Measurements from ENCODE around the gene CERKL.

CERKL gene

DNA sequence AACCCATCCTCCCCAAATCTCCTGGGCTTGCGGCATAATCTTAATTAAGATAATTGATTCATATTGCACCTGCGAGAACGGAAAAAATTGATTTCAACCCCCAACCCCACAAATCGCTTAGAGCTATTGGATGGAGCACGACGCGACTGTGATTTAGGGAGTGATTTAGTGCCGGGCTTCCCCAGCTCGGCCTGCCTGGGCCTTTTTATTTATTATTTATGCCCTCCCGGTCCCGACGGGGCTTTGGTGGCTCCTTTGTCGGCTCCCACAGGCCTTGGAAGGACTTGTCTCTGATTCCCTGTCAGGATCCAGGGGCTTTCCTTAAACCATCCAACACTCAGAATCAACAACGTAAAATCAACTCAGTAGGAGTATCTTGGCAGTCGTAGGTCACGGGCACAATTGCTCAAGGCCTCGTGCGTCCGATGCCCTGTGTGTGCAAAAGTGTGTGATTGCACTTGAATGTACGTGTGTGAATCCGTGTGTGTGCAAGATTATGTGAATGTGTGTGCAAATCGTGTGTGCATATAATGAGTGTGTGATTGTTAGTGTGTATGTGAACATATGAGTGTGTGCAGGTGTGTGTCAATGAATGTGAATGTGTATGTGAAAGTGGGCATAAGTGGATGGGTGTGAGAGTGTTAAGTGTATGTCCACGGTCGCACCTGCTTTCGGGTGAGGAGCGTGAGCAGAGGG is 27.7 kb upstream of the CERKL start:
- H3K4me3 ChIP-seq (ENCODE audit: low read depth, low read length): no peak overlapping the region
- no peaks in the 10 kb centered on the region for H3K9me3 ChIP-seq (ENCODE audit: control insufficient read depth, low read length)
- no peaks in the 10 kb centered on the region for H3K36me3 ChIP-seq (ENCODE audit: control insufficient read depth, insufficient read depth, low read length)
- no peak overlapping the region for H3K27ac ChIP-seq
- TF ChIP-seq, protein P1, sequence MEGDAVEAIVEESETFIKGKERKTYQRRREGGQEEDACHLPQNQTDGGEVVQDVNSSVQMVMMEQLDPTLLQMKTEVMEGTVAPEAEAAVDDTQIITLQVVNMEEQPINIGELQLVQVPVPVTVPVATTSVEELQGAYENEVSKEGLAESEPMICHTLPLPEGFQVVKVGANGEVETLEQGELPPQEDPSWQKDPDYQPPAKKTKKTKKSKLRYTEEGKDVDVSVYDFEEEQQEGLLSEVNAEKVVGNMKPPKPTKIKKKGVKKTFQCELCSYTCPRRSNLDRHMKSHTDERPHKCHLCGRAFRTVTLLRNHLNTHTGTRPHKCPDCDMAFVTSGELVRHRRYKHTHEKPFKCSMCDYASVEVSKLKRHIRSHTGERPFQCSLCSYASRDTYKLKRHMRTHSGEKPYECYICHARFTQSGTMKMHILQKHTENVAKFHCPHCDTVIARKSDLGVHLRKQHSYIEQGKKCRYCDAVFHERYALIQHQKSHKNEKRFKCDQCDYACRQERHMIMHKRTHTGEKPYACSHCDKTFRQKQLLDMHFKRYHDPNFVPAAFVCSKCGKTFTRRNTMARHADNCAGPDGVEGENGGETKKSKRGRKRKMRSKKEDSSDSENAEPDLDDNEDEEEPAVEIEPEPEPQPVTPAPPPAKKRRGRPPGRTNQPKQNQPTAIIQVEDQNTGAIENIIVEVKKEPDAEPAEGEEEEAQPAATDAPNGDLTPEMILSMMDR (IDR thresholded peaks at IDR 0.05): no peak
- H3K27me3 ChIP-seq (ENCODE audit: control insufficient read depth, insufficient read depth, low read length): no peaks in the 10 kb centered on the region
- H2AFZ ChIP-seq: peak overlapping the region; percentile 17
- no peak overlapping the region for H3K4me2 ChIP-seq (ENCODE audit: low read length)
- no peaks in the 10 kb centered on the region for H3K4me1 ChIP-seq
- no peaks in the 10 kb centered on the region for H3K79me2 ChIP-seq
- H3K9ac ChIP-seq: no peak overlapping the region

DNA sequence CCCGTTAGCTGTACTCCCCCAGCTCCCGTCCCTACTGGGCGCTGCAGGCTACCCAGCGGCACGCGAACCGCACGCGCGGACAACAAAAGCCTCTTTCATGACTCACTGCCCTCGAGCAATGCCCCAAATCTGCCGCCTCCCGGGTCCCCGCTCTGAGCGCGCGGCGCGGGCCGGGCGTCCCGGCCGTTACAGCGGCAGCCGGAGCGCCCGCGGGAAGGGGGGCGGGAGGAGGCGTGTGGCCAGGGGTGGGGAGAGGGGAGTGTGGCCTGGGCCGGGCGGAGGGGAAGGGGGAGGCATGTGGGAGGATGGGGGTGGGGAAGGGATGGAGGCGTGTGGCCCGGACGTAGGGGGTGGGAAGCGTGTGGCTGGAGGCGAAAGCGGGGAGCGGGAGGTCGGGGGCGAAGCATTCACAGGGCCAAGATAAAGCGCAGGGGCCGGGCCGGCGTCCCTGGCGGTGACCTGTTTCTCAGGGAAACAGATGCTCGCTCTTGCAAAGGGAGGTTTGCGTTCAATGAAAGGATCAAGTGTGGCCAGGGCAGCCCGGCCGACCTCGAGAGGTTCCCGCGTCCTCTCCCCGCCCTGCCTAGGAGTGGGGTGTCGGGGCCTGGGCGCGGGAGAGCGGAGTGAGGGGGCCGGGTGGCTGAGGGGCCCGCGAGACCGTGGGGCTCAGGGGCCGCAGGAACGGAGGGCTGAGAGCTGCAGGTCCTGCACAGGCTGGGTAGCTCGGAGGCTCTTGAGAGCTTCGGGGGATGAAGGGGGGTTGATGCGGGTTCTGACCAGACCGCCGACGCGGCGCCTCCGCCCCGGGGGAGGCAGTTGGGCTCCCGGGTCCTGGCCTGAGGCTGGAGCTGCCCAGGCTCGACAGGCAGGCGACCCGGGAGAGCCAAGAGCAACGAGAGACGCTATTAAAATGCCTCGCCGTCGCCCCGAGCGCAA is 26.9 kb upstream of the CERKL start:
- H3K4me3 ChIP-seq (ENCODE audit: low read depth, low read length): no peak overlapping the region
- no peaks in the 10 kb centered on the region for H3K36me3 ChIP-seq (ENCODE audit: control insufficient read depth, insufficient read depth, low read length)
- no peaks in the 10 kb centered on the region for H3K9me3 ChIP-seq (ENCODE audit: control insufficient read depth, low read length)
- no peaks in the 10 kb centered on the region for H3K79me2 ChIP-seq
- no peak overlapping the region for H3K4me2 ChIP-seq (ENCODE audit: low read length)
- no peak overlapping the region for H3K27ac ChIP-seq
- H3K4me1 ChIP-seq: no peaks in the 10 kb centered on the region
- H3K27me3 ChIP-seq (ENCODE audit: control insufficient read depth, insufficient read depth, low read length): no peaks in the 10 kb centered on the region
- peak overlapping the region; percentile 36 for H2AFZ ChIP-seq
- no peak overlapping the region for H3K9ac ChIP-seq
- TF ChIP-seq, protein P1 (IDR thresholded peaks at IDR 0.05): no peak

DNA sequence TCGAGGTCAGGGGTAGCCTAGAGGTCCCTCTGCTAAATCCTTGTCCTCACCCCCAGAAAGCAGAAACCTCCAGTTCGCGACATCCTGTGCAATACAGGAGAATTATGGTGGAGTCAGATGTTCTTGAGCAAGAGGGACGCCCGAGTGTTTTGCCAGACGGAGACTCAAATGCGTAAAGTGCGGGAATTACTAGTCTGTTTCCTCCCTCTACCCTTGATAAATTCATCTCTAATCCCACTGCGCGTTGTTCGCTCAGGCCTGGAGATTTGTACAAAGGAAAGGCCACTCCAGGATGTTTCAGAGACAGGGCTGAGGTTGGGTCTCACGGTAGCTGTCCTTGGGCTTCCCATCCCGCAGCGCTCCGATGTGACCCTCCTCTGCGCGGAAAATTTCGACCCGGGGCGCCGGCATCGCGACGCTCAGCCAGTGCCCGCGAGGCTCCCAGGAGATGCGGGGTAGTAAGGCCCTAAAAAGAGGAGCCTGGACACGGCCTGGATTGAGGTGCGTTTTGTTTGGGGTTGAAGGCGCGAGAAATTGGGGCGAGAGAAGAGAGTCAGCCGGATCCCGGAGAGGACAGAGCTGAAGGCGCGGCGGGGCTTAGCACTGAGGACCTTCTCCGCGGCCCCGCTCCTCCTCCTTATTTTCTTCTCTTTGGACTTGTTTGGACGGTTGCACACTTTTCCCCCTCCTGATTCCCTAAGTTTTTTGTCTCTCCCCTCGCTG is 26.1 kb upstream of the CERKL start:
- Histone ChIP-seq H3K9ac (no peak overlapping the region), H3K4me2 (ENCODE audit: low read length) (no peak overlapping the region), H3K4me1 (no peaks in the 10 kb centered on the region), H3K79me2 (no peaks in the 10 kb centered on the region), H3K27ac (no peak overlapping the region), H3K27me3 (ENCODE audit: control insufficient read depth, insufficient read depth, low read length) (no peaks in the 10 kb centered on the region), H3K4me3 (ENCODE audit: low read depth, low read length) (no peak overlapping the region), H2AFZ (no peak overlapping the region), H3K9me3 (ENCODE audit: control insufficient read depth, low read length) (no peaks in the 10 kb centered on the region), H3K36me3 (ENCODE audit: control insufficient read depth, insufficient read depth, low read length) (no peaks in the 10 kb centered on the region)
- TF ChIP-seq, protein P1 (IDR thresholded peaks at IDR 0.05): no peak

DNA sequence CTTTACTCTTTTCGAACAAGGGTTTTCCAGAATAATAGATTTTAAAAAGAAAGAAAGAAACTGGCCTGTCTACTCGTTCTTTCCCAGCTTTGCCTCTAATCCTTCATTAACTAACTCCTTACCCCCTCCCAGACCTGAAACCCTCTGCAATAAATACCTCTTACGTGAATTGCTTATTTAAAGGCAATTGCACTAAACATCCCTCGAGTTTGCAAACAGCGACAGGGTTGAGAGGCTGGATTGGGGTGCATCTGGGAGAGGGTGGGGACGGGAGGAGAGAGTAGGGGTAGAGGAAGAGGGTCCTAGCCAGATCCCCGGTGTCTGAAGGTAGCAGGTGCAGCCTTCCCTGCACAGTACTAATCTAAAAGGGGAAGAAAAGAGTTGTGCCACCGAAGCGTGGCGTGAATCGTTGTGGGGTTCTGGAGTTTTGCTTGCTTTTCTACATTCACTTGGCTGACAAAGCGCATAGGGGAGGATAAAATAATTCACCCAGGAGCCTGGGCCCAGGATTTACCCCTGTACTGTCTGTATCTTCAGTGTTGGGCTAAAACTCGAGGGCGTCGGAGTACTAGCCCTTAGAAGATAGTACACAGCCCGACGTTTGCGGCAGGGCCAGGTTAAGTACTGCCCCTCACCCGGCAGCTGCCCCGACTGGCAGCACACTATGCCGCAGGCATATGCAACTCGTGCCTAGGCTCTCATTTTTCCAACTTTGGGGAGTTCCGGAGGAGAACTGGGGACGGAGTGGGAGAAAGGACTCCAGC is 25.3 kb upstream of the CERKL start:
- TF ChIP-seq, protein P1 (IDR thresholded peaks at IDR 0.05): no peak
- Histone ChIP-seq H3K36me3 (ENCODE audit: control insufficient read depth, insufficient read depth, low read length) (no peaks in the 10 kb centered on the region), H3K79me2 (no peaks in the 10 kb centered on the region), H3K4me3 (ENCODE audit: low read depth, low read length) (no peak overlapping the region), H3K27me3 (ENCODE audit: control insufficient read depth, insufficient read depth, low read length) (no peaks in the 10 kb centered on the region), H3K4me1 (no peaks in the 10 kb centered on the region), H3K9me3 (ENCODE audit: control insufficient read depth, low read length) (no peaks in the 10 kb centered on the region), H3K4me2 (ENCODE audit: low read length) (no peak overlapping the region), H2AFZ (no peak overlapping the region), H3K9ac (no peak overlapping the region), H3K27ac (no peak overlapping the region)
